Activated naive CD8-positive, alpha-beta T cell treated with anti-CD3 and anti-CD28 coated beads, Interleukin-2, amount 10 ng/mL, durations not matched to agents 7 days and 5 days (primary cell): ENCODE results near the gene LSM3. TPM values are rescaled to one million over a fixed set of nuclear protein-coding genes. Genes with fewer than 3 reads are reported as not detected.

ENCODE experiments used
- ATAC-seq: fragments of 150-1000 bp; cut with Tn5 transposase; one replicate; pipeline ENCODE4 v1.10.0; 2021; ENCODE audit warnings: low read depth, moderate library complexity
- POLR2A ChIA-PET: fragments of 350-600 bp; sonication (Branson Sonifier 250); formaldehyde crosslinking; loops from one replicate; lab custom pipeline; 2021; ENCODE audit warnings: antibody characterized with exemption; lab: Charles Lee
- DNase-seq: peaks from one replicate; pipeline ENCODE4 v3.0.0; 2021
- H3K27ac Mint-ChIP-seq: one replicate; pipeline ENCODE4 v1.8.0; 2022; ENCODE audit warnings: mild to moderate bottlenecking, mixed read lengths
- H3K27me3 Mint-ChIP-seq: one replicate; pipeline ENCODE4 v1.8.0; 2022; ENCODE audit warnings: mild to moderate bottlenecking, moderate library complexity, mixed read lengths
- H3K36me3 Mint-ChIP-seq: one replicate; pipeline ENCODE4 v1.8.0; 2021; ENCODE audit warnings: mild to moderate bottlenecking, mixed read lengths
- H3K4me1 Mint-ChIP-seq: one replicate; pipeline ENCODE4 v1.8.0; 2021; ENCODE audit warnings: mixed read lengths
- H3K4me3 Mint-ChIP-seq: one replicate; pipeline ENCODE4 v1.8.0; 2022; ENCODE audit warnings: mild to moderate bottlenecking, moderate library complexity, mixed read lengths
- H3K9me3 Mint-ChIP-seq: one replicate; pipeline ENCODE4 v1.8.0; 2021; ENCODE audit warnings: mixed read lengths
- total RNA-seq, 2 experiments: library from RNA; stranded (reverse); gene quantifications; one replicate each; pipeline ENCODE4 v1.2.3, GENCODE V29; 2021

LSM3 gene
- total RNA-seq, 2 experiments from 2014 or later: 14.3 to 14.4 TPM

DNA sequence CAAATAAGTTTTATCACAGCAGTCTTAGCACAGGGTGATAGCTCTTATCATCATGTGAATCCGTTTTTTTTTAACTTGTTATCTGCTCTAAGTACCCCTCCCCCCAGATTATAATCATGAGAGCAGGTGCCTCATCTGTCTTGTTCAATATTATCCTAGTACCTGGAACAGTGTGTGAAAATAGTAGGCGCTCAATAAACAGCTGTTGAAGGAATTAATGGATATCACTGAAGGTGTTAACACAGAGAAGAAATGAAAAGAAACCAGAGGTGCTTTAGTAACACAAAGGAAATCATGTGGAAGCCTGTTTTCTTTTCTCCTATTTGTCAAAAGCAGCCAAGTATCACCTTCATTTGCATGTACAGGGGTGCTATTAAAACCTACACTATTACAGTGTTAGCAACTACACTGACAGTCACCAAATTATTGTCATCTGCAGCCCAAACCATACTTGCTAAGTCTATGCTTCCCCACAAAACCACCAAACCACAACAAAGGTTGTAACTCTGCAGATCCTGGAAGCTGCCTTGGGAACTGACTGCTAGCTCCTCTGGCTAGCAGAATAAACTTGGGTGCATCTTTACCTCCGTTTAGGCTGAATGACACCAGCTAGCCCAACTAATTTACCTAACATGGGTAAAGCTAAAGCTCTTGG lies 3.1 kb upstream of the LSM3 start:
- no peaks in the 10 kb centered on the region for H3K27me3 Mint-ChIP-seq
- peaks cover 18% of the 10 kb centered on the region for H3K36me3 Mint-ChIP-seq
- peaks cover 48% of the 10 kb centered on the region for H3K4me1 Mint-ChIP-seq
- ATAC-seq: peak; percentile 42
- H3K4me3 Mint-ChIP-seq: peak overlapping the region; percentile 31
- peak overlapping the region; percentile 24 for H3K27ac Mint-ChIP-seq
- POLR2A ChIA-PET: interaction anchor here (0.6 to 2.1 kb wide), 5 partner anchors 9 to 242 kb away, joined by 3 to 10 read pairs (median 3); partner anchors contain the start of gene CHCHD4
- no peaks in the 10 kb centered on the region for H3K9me3 Mint-ChIP-seq
- no peak for DNase-seq

- no peaks in the 10 kb centered on the region for H3K27me3 Mint-ChIP-seq
- no peaks in the 10 kb centered on the region for H3K9me3 Mint-ChIP-seq
- H3K36me3 Mint-ChIP-seq: peaks cover 10% of the 10 kb centered on the region
- POLR2A ChIA-PET: interaction anchor here (0.6 to 3.4 kb wide), 15 partner anchors 11 to 1515 kb away, joined by 3 to 48 read pairs (median 4); partner anchors contain the start of genes CCDC174, CHCHD4, SLC6A6 and TMEM43
- DNase-seq: no peak
- peak overlapping the region; percentile 90 for H3K27ac Mint-ChIP-seq
- H3K4me1 Mint-ChIP-seq: peaks cover 58% of the 10 kb centered on the region
- H3K4me3 Mint-ChIP-seq: peak overlapping the region; percentile 94
- no peak for ATAC-seq
Measured at GRCh38 chr3:14177580-14178246, 904 bp upstream of the LSM3 start.

- H3K4me3 Mint-ChIP-seq: peak overlapping the region; percentile 94
- peaks cover 13% of the 10 kb centered on the region for H3K36me3 Mint-ChIP-seq
- no peaks in the 10 kb centered on the region for H3K27me3 Mint-ChIP-seq
- POLR2A ChIA-PET: interaction anchor here (0.7 to 3.4 kb wide), 18 partner anchors 9 to 920 kb away, joined by 3 to 48 read pairs (median 4); partner anchors contain the start of genes CCDC174, CHCHD4, RBSN and SLC6A6
- peak overlapping the region; percentile 100 for H3K27ac Mint-ChIP-seq
- DNase-seq (no peak), ATAC-seq (no peak)
- H3K4me1 Mint-ChIP-seq: peaks cover 61% of the 10 kb centered on the region
- H3K9me3 Mint-ChIP-seq: no peaks in the 10 kb centered on the region
Measured at GRCh38 chr3:14179114-14179465, 473 bp downstream of the LSM3 start.

- DNase-seq (no peak), ATAC-seq (no peak)
- POLR2A ChIA-PET: interaction anchor here (3.1 to 3.4 kb wide), 2 partner anchors 36 to 56 kb away, joined by 31 to 48 read pairs; partner anchors contain the start of genes CHCHD4 and TMEM43
- no peaks in the 10 kb centered on the region for H3K9me3 Mint-ChIP-seq
- H3K27ac Mint-ChIP-seq: peak overlapping the region; percentile 100
- peaks cover 13% of the 10 kb centered on the region for H3K36me3 Mint-ChIP-seq
- H3K4me3 Mint-ChIP-seq: peak overlapping the region; percentile 94
- peaks cover 58% of the 10 kb centered on the region for H3K4me1 Mint-ChIP-seq
- H3K27me3 Mint-ChIP-seq: no peaks in the 10 kb centered on the region
Measured at GRCh38 chr3:14179795-14180194, 1.2 kb downstream of the LSM3 start.

DNA sequence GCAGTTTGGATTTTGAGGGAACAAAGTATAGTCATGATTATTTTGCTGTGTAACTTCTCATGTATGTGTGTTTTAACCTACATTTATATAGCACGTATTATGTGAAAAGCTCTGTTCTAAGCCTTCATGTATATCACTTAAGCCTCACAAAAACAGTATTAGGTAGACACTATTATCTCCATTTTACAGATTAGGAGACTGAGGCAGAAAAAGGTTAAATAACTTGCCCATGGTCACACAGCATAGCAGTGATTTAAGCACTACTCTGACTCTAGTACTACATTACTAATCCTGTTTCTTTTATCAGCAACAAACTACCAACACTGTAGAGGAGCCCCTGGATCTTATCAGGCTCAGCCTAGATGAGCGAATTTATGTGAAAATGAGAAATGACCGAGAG lies 2.6 kb downstream of the LSM3 start:
- peaks cover 16% of the 10 kb centered on the region for H3K36me3 Mint-ChIP-seq
- H3K4me3 Mint-ChIP-seq: no peak overlapping the region
- H3K9me3 Mint-ChIP-seq: no peaks in the 10 kb centered on the region
- H3K27me3 Mint-ChIP-seq: no peaks in the 10 kb centered on the region
- peaks cover 45% of the 10 kb centered on the region for H3K4me1 Mint-ChIP-seq
- H3K27ac Mint-ChIP-seq: no peak overlapping the region
- ATAC-seq: no peak
- no peak for DNase-seq
- POLR2A ChIA-PET: no interaction called here

GRCh38 chr3:14183015-14183577 lies 4.5 kb downstream of the LSM3 start:
- ATAC-seq: no peak
- POLR2A ChIA-PET: no interaction called here
- no peaks in the 10 kb centered on the region for H3K27me3 Mint-ChIP-seq
- H3K4me1 Mint-ChIP-seq: peaks cover 33% of the 10 kb centered on the region
- H3K27ac Mint-ChIP-seq: peak overlapping the region; percentile 16
- H3K4me3 Mint-ChIP-seq: no peak overlapping the region
- peaks cover 21% of the 10 kb centered on the region for H3K36me3 Mint-ChIP-seq
- DNase-seq: no peak
- H3K9me3 Mint-ChIP-seq: no peaks in the 10 kb centered on the region

DNA sequence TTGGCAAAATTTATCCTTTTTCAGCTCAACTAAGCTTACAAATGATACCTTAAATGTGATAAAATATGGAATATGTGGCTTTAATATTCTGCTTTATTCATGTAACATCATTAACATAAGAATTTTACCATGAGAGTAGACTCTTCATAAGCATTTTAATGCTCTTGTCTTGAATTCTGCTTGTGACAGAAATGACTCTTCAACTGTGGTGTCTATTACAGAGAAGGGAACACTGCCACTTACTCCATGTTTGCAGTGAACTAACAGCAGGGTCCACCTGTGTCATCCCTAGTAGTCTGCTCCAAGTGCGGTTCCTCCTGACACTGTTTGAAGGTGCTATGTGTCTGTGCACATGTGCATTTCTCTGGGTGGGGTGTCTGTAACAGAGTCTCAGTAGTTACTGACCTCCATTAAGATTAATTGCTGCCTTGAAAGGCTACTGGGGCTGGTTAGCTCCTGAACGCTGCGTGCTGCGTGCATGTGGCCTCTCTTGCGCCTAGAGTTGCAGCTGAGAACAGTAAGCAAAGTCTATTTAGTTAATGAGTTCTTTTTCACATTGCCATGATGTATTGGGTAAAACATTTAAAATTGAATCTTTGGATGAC lies 8.3 kb downstream of the LSM3 start:
- Mint-ChIP-seq H3K27ac (no peak overlapping the region), H3K9me3 (peaks cover 7% of the 10 kb centered on the region), H3K36me3 (peaks cover 48% of the 10 kb centered on the region), H3K27me3 (no peaks in the 10 kb centered on the region), H3K4me3 (no peak overlapping the region), H3K4me1 (peaks cover 24% of the 10 kb centered on the region)
- DNase-seq: no peak
- ATAC-seq: no peak
- POLR2A ChIA-PET: no interaction called here

GRCh38 chr3:14188041-14188754 lies 9.6 kb downstream of the LSM3 start:
- no peaks in the 10 kb centered on the region for H3K27me3 Mint-ChIP-seq
- DNase-seq: no peak
- no peak for ATAC-seq
- H3K9me3 Mint-ChIP-seq: peaks cover 7% of the 10 kb centered on the region
- no peak overlapping the region for H3K4me3 Mint-ChIP-seq
- no peak overlapping the region for H3K27ac Mint-ChIP-seq
- peaks cover 50% of the 10 kb centered on the region for H3K36me3 Mint-ChIP-seq
- POLR2A ChIA-PET: interaction anchor here (0.7 to 1.0 kb wide), 2 partner anchors 9 to 11 kb away, joined by 3 read pairs; partner anchors contain the start of gene LSM3
- peaks cover 16% of the 10 kb centered on the region for H3K4me1 Mint-ChIP-seq

DNA sequence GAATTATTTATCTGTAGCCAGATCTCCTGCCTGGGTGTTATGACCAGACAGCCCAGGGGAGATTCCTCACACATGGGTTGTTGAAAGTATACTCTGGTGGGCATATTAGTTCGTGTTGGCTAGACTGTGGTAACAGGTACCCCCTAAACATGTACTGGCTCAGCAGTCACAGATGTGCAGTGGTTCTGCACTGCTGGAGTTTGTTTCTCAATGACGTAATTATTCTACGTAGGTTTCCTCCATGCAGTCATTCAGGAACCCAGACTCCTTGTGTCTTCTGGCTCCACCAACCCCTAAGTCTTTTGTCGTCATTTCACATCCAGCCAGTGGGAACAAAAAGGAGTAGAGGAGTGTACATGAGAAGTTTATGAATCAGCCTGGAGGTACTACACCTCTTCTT lies 16.2 kb downstream of the LSM3 start:
- DNase-seq (no peak), ATAC-seq (no peak)
- H3K27me3 Mint-ChIP-seq: no peaks in the 10 kb centered on the region
- peaks cover 28% of the 10 kb centered on the region for H3K36me3 Mint-ChIP-seq
- H3K27ac Mint-ChIP-seq: no peak overlapping the region
- H3K9me3 Mint-ChIP-seq: peaks cover 2% of the 10 kb centered on the region
- H3K4me3 Mint-ChIP-seq: no peak overlapping the region
- H3K4me1 Mint-ChIP-seq: peaks cover 9% of the 10 kb centered on the region
- POLR2A ChIA-PET: no interaction called here

- Mint-ChIP-seq H3K4me1 (peaks cover 9% of the 10 kb centered on the region), H3K4me3 (no peak overlapping the region), H3K36me3 (peaks cover 5% of the 10 kb centered on the region), H3K27me3 (no peaks in the 10 kb centered on the region), H3K9me3 (no peaks in the 10 kb centered on the region), H3K27ac (no peak overlapping the region)
- DNase-seq (no peak), ATAC-seq (no peak)
- POLR2A ChIA-PET: no interaction called here
Measured at GRCh38 chr3:14199641-14200040, 21.0 kb downstream of the LSM3 start.

GRCh38 chr3:14200276-14200675 lies 21.7 kb downstream of the LSM3 start:
- Mint-ChIP-seq H3K27me3 (no peaks in the 10 kb centered on the region), H3K36me3 (peaks cover 5% of the 10 kb centered on the region), H3K9me3 (no peaks in the 10 kb centered on the region)

GRCh38 chr3:14200841-14201240 lies 22.2 kb downstream of the LSM3 start:
- Mint-ChIP-seq H3K27me3 (no peaks in the 10 kb centered on the region), H3K27ac (no peak overlapping the region), H3K9me3 (no peaks in the 10 kb centered on the region), H3K4me3 (no peak overlapping the region), H3K4me1 (peaks cover 8% of the 10 kb centered on the region), H3K36me3 (peaks cover 5% of the 10 kb centered on the region)
- ATAC-seq: no peak
- no peak for DNase-seq
- POLR2A ChIA-PET: interaction anchor here (1.2 kb wide), 1 partner anchor 304 kb away, joined by 3 read pairs; no protein-coding TSS in a partner anchor

More at GRCh38 chr3:14200276-14200675, 21.7 kb downstream of the LSM3 start:
- peaks cover 9% of the 10 kb centered on the region for H3K4me1 Mint-ChIP-seq
- no peak for ATAC-seq
- POLR2A ChIA-PET: no interaction called here
- no peak overlapping the region for H3K4me3 Mint-ChIP-seq
- no peak for DNase-seq
- no peak overlapping the region for H3K27ac Mint-ChIP-seq
